Stimulated activated naive CD4-positive, alpha-beta T cell (primary cell): ENCODE results near the gene SURF2.

Source experiments
- DNase-seq, 6 experiments: peaks; one replicate each; lab custom pipeline; 2025; lab: John Stamatoyannopoulos, UW

Gene SURF2

DNA sequence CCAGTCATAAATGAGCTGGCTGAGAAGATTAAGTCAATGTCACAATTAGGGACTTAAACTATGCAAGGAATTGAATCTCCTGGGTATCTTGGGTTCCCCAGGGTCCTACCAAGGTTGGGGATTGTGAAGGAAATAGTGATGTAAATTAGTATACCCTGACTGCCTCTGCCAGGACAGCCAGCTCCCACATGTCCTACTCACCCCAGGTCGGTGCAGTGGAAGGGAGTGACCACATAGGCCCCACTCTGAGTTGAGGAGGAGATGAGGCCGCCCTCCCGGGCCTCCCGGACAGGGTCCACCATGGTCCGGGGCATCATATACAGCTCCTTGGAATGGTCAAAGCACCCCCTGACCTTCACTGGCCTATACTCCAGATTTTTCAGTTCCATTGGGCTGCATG lies 2.8 kb upstream of the SURF2 start:
- no peak for DNase-seq

DNA sequence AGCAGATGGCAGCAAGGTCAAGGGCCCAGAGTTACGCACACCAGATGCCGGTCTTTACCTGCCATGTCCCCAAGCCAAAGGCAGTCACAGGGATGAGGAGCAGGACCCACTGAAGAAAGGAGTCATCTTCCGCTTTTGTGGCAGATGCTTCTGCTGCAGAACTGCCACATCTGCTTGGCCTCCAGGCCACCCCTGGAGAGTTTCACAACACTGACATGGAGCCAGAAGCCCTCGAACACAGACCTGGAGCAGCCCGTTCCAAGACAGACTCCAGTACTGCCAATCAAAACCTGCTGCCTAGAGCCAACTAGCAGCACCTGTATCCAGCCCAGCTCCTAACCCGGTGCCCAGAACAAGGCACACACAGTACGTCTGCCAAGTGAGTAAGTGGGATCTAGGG lies 1.6 kb upstream of the SURF2 start:
- DNase-seq = no peak

DNA sequence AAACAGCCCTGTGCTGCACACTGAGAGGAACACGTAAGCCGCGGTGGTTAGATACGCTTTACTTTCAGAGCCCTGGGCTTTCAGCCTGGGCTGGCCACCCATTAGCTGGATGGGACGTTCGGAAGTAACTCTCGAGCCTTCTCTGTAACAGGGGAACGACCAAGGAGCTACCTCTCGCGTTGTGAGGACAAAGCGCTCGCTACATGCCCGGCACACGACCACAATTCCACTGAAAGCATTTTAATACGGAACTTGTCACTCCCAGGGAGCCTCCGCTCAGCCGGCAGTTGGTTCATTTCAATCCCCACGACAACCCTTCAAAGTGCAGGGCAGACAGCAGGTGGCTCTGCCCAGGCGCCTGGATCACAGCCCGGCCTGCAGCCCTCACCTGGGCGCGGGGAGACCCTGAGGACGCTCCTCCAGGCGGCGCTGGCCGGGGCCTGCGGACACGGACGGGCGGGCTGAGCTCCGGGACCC lies 431 bp upstream of the SURF2 start:
- DNase-seq = peak in 1 of 6 experiments; percentile 58

DNA sequence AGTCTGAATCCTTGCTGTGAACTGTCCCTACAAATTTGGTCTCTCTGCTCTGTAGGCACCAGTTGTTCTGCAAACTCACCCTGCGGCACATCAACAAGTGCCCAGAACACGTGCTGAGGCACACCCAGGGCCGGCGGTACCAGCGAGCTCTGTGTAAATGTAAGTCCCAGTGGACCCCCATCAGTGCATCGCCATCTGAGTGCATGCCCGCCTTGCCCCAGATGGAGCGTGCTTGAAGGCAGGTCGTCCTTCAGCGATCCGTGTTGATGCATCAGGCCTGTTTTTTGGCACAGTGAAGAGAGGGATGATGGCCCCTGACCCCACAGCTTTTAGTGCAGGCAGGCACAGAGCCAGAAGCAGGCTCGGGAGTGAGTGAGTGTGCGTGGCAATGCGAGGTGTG lies 1.3 kb downstream of the SURF2 start:
- DNase-seq = no peak

DNA sequence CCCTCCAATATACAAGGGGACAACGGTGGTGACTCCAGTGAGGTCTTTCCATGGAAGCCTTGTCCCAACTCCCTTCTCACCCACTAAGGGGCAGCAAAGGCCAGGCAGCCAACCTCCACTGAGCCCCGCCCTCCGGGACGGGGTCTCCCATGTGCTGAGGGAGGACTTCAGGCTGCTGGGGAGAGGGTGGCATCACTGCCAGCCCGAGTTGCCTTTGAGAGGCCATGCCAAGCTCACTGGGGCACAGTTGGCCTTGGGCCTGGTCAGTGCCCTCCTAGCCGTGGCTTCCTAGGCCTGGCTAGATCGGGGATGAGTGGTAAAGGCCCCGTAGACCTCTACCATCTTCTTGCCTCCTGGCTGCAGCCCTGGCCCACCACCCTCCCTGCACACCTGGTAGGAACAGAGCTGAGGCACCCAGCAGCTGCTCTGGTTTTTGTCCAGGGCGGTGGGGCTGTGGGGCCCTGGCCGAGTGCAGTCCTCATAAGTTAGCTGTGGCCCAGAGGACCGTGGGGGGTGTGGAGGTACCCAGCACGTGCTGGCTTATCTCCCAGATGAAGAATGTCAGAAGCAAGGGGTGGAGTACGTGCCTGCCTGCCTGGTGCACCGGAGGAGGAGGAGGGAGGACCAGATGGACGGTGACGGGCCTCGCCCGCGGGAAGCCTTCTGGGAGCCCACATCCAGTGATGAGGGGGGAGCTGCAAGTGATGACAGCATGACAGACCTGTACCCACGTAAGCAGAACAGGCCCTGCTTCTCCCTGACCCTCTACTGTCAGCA lies 3.2 kb downstream of the SURF2 start:
- DNase-seq = no peak

DNA sequence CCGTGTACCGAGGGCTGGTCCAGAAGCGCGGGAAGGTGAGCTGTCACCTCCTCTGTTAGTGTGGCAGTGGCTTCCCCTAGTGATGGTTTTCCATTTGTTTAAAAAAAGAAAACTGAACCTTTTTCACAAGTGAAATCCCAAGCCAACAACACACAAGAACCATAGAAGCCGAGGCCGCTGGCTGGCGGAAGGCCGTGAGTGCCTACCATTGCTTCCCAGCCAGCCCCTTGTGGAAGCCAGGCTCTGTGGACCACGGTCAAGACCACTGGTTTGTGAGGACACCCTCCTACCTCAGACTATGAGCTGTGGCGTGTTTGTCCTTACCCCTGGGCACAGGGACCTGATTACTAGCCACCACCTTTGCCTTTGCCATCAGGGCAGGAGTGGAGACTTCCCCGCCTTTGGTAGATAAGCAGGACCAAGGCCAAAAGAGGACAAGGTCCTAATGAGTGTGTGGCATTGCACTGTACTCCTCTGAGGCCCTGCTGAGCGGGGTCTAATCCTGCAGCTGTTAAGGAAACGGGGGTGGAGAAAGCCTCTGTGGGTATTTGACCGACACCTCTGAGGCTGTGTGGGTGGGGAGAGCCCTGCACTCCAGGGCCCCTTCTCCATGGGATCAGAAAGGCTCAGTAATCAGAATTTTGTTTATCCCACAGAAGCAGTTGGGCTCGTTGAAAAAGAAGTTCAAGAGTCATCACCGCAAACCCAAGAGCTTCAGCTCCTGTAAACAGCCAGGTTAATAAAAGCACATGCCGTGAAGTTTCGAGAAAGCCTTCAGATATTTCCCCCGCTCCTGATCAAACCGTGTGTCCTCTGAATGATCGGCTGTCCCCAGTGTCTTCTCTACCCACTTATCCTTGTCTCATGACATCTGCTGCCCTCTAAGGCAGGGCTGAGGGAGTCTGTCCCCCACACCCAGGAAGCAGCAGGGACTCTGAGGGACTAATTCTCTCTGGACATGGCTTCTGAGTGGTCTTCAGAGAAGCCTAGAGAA lies 4.3 kb downstream of the SURF2 start:
- no peak for DNase-seq

DNA sequence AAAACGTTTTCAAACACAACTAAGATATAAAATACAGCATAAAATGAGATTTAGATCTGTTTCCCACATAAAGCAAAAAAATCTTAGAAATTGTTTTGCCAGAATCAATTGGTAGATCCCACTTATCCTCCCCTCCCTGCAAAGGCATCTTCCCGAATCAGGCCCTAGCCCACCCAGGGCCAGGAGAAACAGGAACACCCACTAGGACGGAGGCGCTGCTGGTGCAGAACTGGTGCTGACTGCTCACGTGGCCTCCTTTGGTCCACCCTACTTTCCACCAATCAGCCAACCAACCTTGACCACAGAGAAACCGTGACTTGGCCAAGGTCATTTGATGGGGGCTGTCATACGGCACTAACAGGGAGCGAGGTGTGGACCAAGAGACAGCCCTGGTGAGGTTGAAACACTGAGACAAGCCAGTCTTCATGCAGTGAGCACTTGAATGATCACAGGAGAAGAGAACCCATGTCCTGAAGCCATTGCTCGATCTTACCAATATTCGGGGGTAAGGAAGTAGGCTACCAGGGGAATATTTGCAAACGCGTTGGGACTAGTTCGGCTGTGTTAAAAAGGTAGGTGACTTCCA lies 5.2 kb downstream of the SURF2 start:
- DNase-seq = no peak

DNA sequence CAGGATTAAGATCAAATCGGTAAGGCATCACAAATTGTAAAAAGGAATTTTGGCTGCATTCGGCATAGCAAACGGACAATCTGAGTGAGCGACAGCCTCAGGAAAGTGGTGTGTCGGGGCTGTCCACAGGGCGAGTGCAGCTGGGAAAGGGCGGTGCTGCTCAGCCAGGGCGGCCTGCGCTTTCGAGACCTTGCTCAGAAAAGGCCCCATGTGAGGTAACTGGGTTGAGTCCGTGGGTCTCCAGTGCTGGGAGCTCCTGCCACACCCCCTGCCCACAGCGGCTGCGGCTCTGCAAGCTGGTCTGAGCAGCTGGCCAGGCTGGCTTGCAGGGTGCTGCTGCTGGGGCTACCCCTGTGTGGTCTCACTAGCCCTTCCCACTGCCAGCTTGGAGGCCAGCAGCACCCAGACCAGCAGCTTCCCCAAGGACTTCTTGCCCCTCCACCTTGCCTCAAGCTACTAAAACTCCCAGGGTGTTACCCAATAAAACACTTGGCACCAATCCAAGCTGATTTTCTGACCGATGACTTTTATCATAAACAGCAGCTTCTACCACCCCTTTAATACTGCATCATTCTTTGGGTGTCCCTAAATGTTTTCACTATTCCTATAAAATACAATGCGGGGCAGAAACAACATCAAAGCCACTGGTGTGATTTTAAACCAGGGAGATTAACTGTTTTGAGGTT lies 6.2 kb downstream of the SURF2 start:
- no peak for DNase-seq

DNA sequence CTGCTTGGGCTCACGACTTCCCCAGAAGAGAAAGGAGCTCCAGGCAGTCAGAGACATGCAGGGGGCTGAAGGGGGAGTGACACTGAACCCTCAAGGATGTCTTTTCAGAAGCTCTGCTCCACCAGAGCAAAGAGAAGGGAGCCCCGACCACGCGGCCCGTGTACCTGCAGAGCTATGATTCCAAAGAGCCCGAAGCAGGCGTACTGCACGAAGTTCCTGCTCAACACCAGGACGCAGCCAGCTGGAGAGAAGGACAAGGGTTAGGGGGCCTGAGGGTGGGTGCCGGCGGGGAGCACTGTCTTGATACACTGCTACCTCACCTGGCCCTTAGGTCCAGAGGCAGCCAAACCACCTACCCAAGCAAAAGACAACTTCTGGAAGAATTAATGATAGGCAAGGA lies 10.1 kb downstream of the SURF2 start:
- no peak for DNase-seq

DNA sequence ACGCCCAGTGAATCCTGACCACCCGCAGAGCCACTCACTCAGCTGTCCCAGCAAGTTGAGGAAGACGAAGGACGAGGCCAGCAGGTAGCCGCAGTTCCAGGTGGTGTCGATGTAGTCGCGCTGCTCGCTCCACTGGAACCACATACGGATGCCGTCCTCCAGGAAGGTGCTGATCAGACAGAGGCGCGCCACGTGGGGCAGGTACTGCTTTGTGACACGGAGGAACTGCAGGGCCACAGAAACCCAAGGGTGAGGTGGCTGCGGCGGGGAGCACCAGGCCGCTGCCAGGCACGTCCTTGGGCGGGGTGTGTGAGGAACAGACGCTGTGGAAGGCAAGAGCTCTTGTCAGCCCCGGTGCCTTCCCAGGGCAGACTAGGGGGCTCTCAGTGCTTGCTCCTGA lies 10.9 kb downstream of the SURF2 start:
- DNase-seq = no peak

DNA sequence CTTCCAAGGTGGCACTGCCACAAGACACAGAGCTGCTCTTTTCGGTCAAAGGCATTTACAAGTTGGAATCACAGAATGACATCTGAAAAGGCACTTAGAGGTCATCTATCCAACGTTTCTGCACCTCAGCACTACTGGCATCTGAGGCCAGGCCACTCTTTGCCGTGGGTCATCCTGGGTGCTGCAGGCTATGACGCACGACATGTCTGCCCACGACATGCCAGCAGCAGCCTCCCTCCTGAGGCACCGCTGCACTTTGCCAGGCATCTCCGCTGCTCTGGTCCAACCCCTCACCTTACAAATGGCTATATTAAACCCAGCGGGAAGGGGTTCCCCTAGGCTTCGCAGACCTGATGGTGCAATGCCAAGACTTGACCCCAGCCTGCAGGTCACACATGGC lies 11.4 kb downstream of the SURF2 start:
- no peak for DNase-seq

DNA sequence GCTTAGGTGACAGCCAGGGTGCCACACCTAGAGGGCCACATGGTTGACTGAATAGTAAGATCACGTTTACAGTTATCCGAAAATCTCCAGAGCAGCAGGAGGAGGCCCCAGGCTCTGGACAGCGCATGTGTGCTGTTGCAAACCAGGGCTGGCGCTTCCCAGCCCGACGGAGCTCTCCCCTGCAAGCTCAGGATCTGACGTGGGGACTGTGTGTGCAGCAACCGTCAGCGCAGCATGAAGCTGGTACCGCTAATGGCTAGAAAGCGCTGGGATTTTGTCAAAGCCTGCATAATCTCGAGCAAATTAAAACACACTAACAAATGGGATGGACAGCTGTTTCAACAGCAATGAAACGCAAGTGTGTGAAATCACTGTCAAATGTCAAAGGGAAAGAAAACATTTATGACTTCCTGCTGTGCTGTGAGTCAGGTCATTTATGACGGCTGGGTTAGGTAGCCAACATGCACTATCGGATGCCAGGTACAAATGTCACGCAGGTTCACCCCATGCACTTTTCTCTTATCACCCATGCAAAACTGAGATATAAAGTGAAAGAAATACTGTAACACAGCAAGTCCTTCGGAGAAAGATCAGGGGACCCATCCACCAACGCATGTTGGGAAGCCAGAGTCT lies 12.0 kb downstream of the SURF2 start:
- no peak for DNase-seq

DNA sequence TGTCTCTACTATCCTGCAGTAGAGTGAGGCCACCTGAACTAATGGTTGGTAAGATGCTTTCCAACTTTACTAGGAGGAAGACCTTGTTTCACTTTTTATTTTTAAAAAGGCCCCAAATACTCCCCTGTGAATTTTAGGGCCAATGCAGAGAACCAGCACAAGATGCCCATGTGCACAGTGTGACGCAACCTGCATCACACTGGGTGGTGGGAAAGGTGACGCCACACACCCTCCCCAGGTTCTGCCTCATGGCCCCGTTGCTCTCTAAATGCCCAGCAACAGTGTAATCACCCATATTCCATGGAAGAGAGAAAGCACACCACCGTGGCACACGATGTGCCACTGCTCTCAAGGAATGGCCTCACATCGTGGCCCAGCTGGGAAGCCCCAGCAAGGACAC lies 13.1 kb downstream of the SURF2 start:
- no peak for DNase-seq

DNA sequence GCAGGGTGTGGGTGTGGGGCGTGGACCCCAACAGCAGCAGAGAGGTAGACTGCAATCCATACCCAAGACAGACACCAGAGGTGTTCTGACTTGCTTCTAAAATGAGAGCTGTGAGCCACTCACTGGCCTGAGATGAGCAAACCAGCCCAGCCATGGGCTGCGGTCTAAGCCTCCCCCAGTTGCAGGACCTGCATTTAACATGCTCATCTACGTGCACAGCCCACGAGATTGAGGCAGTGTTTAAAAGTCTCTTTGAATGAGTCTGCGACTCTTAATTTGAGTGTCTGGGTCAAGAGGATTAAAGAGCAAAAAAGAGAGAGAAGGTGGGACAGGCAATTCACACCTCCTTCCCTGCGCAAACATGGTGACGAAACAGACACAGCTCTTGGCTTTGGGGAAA lies 13.6 kb downstream of the SURF2 start:
- no peak for DNase-seq

DNA sequence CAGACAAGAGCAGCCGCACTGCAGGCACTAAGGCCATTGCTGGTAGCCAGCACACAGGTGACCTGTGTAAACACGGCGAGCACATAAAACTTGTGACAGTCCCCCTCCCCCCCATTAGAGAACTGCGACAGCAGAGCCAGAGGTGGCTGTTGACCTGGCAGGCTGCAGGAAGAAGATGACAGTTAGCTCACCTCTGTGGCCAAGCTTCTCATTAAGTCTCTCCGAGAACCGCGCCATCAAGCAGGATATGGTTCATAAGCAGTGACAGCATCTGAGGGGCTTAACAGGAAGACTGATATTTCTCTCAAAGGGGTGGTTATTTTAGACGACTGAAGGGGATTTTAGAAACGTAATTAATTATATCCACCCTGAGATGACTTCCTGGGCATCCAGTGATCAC lies 14.3 kb downstream of the SURF2 start:
- DNase-seq = peak in 3 of 6 experiments; percentile 42 to 56 (median 44)

DNA sequence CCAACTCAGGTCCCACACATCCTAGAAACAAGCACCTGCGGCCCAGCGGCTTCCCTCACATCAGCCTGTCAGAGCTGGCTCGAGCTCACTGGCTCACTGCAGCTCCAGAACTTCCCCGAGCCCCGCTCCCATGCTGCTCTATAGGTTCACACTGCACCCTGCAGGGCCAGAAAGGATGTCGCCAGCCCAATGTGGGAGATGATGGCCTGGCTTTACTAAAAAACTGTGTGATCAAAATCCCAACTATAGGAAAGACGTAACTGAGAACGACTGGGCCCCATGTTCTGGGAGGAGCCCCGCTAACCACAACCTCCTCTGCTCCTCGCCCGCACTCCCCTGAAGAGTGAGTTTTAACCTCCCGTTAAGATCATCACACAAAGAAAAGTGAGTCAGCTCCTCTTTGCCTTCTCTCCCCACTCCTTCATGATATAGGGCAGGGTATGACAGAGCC lies 14.9 kb downstream of the SURF2 start:
- peak; percentile 48 to 78 (median 64) for DNase-seq

DNA sequence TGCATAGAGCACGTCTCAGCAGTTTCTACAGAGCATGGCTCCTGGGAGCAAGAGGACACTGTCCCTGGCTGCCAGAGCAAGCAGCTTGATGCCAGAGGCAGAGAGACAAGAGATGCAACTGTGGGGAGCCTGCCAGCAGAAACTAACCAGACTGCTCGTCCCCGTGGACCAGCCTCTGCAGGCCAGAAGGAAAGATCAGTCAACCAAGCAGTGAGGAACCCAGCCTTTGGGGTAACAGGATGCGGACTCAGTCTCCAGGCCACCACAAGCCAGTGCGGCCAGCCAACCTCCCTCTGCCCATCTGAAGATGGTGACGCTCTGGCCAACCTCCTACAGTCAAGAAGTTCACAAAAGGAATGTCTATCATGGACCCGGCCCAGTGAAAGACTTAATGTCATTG lies 15.8 kb downstream of the SURF2 start:
- no peak for DNase-seq

DNA sequence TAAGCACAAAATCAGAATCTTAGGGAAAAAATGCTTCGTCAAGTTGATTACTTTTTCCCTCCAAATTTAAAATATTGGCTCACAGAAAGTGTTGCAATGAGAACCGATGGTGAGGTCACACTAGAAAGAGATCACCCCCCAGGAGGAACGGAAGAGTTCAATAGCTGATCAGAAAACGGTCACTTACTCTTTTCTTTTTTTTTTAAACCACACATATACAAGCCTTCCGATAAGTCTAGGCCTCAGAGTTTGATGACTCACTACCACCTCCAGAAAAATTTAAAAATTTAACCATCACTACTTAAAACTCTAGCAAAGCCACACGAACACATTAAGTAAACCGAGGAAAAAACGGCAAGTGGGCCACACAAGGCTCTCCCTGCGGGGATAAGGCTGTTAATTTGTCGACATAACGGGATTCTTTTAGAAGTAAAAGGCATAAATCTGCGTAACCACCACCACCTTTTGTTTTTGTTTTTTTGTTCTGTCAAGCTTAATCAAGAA lies 18.3 kb downstream of the SURF2 start:
- DNase-seq = no peak

DNA sequence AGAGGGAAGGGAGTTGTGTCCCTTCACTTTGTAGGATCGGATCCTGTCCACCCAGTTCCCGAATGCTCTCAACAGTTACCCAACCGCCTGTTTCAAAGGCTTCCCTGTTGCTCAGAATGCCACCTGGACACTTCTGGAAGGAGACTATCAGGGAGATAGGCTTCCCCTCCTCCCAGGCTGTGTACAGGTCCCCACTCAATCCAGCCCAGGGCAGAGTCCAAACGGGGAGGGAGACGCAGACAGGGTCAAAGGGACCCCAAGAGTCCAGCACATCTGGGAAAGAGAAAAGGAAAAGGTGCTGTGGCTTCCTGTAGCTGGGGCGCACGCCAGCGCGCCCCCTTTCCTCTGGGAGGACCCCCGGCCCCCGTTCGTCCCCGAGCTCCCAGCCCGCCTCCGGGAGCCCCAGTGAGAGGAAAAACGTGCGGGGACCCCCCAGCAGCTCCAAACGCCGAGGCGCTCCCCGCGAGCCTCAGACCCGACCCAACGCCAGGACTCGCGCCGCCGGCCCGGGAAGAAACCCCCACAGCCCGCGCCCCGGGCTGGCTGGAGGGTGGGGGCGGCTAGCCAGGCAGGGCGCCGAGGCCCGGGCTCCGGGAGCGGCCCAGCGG lies 18.9 kb downstream of the SURF2 start:
- DNase-seq = peak in 1 of 6 experiments; percentile 27
